HCT116 (cell line): ENCODE data around the gene THSD4.

Experiments
- EZH2 ChIP-seq: fragments of 200-600 bp; sonication (generic); IDR thresholded peaks from 2 replicates; pipeline ENCODE4 v1.6.1; 2017; ENCODE audit warnings: antibody characterized with exemption, mixed run types
- FOSL1 ChIP-seq: IDR thresholded peaks from 2 replicates; pipeline ENCODE4 v1.6.1; 2012; ENCODE audit warnings: low read depth
- POLR2A ChIP-seq: IDR thresholded peaks from 2 replicates; pipeline ENCODE4 v1.7.0; 2011; ENCODE audit warnings: borderline replicate concordance; ENCODE audit not compliant: insufficient read depth, insufficient read length; ENCODE audit errors: extremely low read depth
- RAD21 ChIP-seq: IDR thresholded peaks from 2 replicates; pipeline ENCODE4 v1.6.1; 2012; ENCODE audit warnings: low read depth, mild to moderate bottlenecking
- SP1 ChIP-seq: IDR thresholded peaks from 2 replicates; pipeline ENCODE4 v1.6.1; 2012; ENCODE audit warnings: low read depth
- TCF7L2 ChIP-seq: IDR thresholded peaks from 2 replicates; pipeline ENCODE4 v1.7.0; 2011; ENCODE audit warnings: borderline replicate concordance, inconsistent platforms; ENCODE audit not compliant: insufficient read depth, insufficient read length; ENCODE audit errors: extremely low read depth
- ZNF274 ChIP-seq: fragments of 200-500 bp; sonication (Bioruptor generic); IDR thresholded peaks from 2 replicates; pipeline ENCODE4 v1.6.1; 2014; ENCODE audit warnings: mild to moderate bottlenecking, low read depth, low read length, inconsistent platforms
- TF ChIP-seq, protein P1 (sequence below), 3 experiments: fragments of 200-600 bp in 1 of 3; sonication (generic) in 1 of 3; IDR thresholded peaks in 2 of 3; conservative IDR thresholded peaks in 1 of 3; 2 replicates each; pipeline ENCODE4 v1.5.1; 2012 to 2017; ENCODE audit warnings: low read depth in 2 of 3, low read length in 2 of 3, antibody characterized with exemption in 1 of 3, borderline replicate concordance in 1 of 3, control low read depth in 1 of 3, mild to moderate bottlenecking in 1 of 3, mixed read lengths in 1 of 3, mixed run types in 1 of 3, moderate library complexity in 1 of 3; ENCODE audit not compliant: insufficient read depth in 1 of 3

DNA sequence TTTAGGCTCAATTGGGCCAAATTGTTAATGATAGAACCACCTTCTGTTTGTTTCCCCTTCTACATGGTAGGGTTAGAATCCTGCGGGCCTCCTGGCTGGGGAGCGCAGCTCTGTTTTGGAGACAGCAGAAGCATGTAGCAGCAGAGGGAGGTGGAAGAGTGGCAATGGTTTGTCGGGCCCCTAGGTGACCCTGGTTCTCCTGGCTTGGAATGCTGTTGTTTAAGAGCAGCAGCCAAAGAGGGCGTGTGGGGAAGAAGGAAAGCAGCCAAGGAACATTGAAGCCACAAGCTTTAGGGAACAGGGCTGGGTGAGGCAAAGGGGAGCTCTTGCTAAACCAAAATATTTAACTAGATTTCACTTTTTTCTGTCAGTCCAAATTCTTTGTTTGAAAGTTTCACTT is 481.4 kb downstream of the THSD4 start:
- TF ChIP-seq RAD21 (no peak), TCF7L2 (no peak), EZH2 (no peak), FOSL1 (no peak), ZNF274 (no peak), POLR2A (no peak), SP1 (no peak)
- TF ChIP-seq, protein P1, sequence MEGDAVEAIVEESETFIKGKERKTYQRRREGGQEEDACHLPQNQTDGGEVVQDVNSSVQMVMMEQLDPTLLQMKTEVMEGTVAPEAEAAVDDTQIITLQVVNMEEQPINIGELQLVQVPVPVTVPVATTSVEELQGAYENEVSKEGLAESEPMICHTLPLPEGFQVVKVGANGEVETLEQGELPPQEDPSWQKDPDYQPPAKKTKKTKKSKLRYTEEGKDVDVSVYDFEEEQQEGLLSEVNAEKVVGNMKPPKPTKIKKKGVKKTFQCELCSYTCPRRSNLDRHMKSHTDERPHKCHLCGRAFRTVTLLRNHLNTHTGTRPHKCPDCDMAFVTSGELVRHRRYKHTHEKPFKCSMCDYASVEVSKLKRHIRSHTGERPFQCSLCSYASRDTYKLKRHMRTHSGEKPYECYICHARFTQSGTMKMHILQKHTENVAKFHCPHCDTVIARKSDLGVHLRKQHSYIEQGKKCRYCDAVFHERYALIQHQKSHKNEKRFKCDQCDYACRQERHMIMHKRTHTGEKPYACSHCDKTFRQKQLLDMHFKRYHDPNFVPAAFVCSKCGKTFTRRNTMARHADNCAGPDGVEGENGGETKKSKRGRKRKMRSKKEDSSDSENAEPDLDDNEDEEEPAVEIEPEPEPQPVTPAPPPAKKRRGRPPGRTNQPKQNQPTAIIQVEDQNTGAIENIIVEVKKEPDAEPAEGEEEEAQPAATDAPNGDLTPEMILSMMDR (IDR thresholded peaks at IDR 0.05 in 2 of 3, conservative IDR thresholded peaks at IDR 0.05 in 1 of 3; ENCODE audit: borderline replicate concordance in 1 of 3, insufficient read depth in 1 of 3, low read depth in 2 of 3, low read length in 2 of 3) = no peak
